ENCODE data around the gene ATP5MC2.
A peak's percentile ranks its signal among the peaks of the same experiment; 100 is the strongest.
"Not testable (repeated sequence)": the region's sequence is repeated elsewhere in the genome, so short reads cannot be mapped to it uniquely, and the experiment has no call there.

Gene ATP5MC2

DNA sequence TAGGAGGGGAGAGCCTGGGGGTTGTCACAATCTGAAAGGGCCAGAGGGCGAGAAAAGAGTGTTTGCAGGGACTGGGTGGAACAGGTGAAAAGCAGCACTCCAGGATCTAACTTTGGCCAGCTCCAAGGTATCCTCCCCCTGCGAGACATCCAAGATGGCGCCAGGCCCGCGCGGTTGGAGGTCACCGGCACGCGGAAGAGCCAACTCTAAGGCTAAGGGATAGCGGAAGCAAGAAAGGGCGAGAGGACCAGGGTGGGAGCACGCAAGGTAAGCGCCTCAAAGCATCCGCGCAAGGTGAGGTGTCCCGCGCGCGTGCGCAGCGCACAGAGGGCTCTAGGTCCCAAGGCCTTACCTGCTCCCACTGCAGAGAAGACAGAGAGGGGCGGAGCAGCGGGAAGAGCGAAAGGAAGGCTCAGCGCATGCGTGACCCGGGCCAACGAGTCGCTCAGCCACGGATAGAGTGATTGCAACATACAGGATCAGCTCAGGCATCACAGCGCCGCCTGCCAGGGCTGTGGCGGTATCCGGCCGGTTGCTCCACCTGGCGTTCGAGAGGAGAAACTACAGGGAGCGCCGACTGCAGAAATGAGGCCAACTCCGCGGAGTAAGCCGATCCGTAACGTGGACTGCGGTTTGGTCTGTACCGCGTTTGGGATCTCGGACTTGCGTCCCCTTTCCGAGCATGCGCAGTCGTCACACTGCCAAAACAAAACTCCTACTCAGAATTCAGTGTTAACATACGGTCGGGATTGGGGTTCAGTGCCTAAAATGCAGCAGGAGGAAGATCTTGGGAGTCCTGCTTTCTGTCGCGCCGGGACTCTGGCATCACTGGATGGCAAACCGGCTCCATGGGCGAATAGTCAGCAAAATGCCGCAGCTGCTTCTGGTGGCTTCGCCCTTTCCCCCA lies at the start of gene ATP5MC2:
Gene ATP5MC2, minus strand, starts transcription at position 383 of the 907 bp plus-strand sequence. CDS start 3,469 bp downstream, outside the sequence.
- peak; percentile 94 for DNase-seq (ENCODE audit: low read depth)

- no peak for DNase-seq (ENCODE audit: low read depth)
These were observed 46.7 kb upstream of the ATP5MC2 start for GRCh38 chr12:53722450-53723041.

- no peak for DNase-seq (ENCODE audit: low read depth)
These were observed 45.1 kb upstream of the ATP5MC2 start for GRCh38 chr12:53720946-53721345.

GRCh38 chr12:53719649-53720048 lies 43.8 kb upstream of the ATP5MC2 start:
- DNase-seq (ENCODE audit: low read depth), result no peak

GRCh38 chr12:53718567-53718966 lies 42.7 kb upstream of the ATP5MC2 start:
- DNase-seq (ENCODE audit: low read depth), result not testable (repeated sequence)

DNA sequence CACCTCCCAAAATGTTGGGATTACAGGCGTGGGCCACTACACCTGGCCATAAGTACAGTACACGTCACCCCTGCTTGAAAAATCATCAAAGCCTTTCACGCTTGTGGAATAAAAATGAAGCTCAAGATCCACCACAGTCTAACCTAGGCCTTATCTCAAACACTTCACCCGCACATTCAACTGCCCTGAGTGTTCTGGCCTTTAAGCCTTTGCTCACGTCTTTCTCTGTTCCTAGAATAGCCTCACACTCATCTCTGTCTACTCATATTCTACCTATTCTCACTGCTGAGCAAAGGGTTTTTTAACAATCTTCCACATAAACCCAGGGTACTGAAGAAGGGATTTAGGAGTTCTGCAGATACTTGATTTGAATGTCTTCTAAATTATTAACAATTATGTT lies 41.4 kb upstream of the ATP5MC2 start:
- no peak for DNase-seq (ENCODE audit: low read depth)

- no peak for DNase-seq (ENCODE audit: low read depth)
These were observed 38.1 kb upstream of the ATP5MC2 start for GRCh38 chr12:53714004-53714403.

- DNase-seq (ENCODE audit: low read depth), result no peak
These were observed 37.6 kb upstream of the ATP5MC2 start for GRCh38 chr12:53713516-53713915.

DNA sequence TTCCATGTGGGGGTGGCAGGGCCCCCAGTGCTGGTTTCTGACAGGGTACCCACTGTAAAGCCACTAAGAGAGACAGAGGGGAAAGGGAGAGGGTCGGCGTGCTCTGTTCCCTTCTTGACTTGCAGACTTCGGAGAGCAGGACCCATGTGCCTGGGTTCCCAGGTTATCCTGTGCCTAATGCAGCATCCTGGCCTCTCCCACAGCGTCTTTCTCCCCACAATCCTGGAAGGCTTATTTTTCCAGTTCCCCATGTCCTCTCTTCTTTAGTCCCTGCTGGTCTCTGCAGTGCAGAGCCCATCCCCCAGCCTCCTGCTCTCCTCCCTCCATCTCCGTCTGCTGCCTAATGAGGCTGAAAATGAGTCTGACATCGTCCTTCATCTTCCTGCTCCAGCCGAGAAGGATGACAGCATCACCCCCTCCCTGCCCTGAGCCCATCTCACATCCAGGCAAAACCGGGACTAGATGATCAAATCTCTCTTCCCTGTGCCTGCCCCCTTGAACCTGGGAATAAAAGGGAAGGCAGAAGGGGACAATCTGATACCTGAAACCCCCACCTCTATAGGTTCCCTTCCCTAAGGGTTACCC lies 36.3 kb upstream of the ATP5MC2 start:
- DNase-seq (ENCODE audit: low read depth), result no peak

- no peak for DNase-seq (ENCODE audit: low read depth)
These were observed 34.2 kb upstream of the ATP5MC2 start for GRCh38 chr12:53710091-53710490.

DNA sequence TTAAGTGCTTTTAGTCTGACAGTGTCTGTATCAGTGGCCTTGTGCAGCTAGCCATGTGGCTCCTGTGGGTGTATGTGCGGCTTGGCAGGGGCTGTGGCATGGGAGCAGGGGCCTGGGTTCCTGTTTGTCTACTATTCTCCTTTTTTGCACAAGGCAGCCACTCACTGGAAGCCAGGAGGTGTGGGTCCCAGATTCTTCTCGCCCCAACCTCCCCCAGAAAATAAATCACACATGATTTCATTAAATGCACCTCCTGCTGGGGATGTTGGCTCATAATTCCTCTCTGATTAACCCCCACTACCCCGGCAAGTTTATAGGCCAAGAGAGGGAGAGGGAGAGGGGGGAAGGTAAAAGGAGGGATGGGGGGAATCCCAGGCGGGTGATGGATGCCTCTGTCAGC lies 33.8 kb upstream of the ATP5MC2 start:
- DNase-seq (ENCODE audit: low read depth), result no peak

DNA sequence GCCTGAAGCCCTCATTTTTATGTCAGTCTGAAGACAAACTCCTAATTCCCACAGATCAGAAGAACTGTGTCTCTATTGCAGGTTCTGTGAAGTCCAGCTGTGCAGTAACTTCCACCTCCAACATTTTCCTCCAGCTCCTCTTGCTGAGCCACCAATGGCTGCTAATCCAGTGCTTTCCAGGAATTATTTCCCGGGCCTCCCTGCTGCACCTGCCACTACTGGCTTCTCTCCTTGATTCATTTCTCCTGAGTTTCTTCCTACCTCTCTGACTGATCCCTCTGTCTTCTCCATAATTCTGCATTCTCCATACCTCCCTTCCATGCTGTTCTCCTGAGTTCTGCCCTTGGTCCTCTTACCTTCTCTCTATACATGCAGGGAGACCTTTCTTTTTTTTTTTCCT lies 30.2 kb upstream of the ATP5MC2 start:
- no peak for DNase-seq (ENCODE audit: low read depth)

DNA sequence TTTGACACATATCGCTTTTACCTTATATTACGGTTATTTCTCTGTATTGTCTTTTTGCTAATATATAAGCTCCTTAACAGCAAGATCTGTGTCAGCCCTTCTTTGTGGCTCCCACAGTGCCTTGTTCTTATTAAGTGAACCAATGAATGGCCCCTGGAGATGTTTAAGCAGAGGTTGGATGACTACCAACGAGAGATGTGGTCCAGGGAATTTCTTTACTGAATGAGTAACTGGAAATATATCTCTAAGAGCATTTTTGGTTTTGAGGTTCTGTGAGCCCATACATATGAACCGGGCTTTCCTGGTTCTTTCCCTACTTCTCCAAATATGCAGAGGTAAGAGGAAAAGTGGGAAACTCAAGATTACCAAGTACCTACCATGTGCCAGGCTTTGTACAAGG lies 27.9 kb upstream of the ATP5MC2 start:
- no peak for DNase-seq (ENCODE audit: low read depth)

GRCh38 chr12:53701518-53702264 lies 25.8 kb upstream of the ATP5MC2 start:
- DNase-seq (ENCODE audit: low read depth), result peak; percentile 27

GRCh38 chr12:53700567-53700966 lies 24.7 kb upstream of the ATP5MC2 start:
- DNase-seq (ENCODE audit: low read depth), result no peak

DNA sequence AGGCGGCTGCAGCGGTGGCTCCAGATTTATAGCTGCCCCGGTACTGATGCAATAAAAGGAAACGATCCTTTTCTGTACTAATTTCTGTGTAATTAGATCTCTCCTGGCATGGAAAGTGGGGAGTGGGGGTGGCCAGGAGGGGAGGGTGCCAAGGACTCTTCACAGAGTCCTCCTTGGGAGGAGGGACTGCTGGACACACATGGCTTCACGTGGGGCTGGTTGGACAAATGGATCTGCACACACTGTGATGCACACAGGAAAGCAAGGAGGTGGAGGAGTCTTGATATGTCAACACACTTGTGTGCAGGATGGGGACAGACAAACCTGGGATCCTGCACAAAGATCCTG lies 23.8 kb upstream of the ATP5MC2 start:
- no peak for DNase-seq (ENCODE audit: low read depth)

DNA sequence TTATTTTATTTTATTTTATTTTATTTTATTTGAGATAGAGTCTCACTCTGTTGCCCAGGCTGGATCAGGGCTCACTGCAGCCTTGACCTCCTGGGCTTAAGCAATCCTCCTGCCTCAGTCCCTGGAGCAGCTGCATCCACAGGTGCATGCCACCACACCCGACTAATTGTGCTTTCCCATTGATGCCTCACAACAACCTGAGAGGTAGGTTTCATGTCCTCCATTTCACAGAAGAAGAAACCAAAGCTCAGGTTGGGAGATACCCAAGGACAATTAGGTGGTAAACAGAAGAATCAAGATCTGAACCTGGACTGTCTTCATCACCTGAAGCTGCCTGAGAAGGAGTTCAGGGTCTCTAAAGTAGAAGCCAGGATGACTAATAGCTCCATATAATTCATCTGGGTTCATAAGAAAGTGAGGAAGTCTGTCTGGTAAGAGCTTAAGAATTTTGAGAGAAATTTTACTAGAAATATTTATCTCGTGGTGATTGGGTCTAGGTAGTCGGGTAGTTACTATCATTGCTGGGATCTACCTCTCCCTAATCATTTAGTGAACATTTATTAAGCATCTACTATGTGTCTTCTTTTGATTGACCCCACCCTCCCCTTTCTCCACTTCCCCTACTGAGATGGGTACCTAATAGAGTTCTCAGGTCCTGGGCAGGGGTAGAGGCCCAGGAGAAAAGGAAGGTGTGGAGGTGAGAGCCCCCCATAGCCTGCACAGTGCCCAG lies 23.2 kb upstream of the ATP5MC2 start:
- DNase-seq (ENCODE audit: low read depth), result no peak

GRCh38 chr12:53696655-53697331 lies 20.9 kb upstream of the ATP5MC2 start:
- DNase-seq (ENCODE audit: low read depth), result no peak

- no peak for DNase-seq (ENCODE audit: low read depth)
These were observed 20.4 kb upstream of the ATP5MC2 start for GRCh38 chr12:53696285-53696654.

DNA sequence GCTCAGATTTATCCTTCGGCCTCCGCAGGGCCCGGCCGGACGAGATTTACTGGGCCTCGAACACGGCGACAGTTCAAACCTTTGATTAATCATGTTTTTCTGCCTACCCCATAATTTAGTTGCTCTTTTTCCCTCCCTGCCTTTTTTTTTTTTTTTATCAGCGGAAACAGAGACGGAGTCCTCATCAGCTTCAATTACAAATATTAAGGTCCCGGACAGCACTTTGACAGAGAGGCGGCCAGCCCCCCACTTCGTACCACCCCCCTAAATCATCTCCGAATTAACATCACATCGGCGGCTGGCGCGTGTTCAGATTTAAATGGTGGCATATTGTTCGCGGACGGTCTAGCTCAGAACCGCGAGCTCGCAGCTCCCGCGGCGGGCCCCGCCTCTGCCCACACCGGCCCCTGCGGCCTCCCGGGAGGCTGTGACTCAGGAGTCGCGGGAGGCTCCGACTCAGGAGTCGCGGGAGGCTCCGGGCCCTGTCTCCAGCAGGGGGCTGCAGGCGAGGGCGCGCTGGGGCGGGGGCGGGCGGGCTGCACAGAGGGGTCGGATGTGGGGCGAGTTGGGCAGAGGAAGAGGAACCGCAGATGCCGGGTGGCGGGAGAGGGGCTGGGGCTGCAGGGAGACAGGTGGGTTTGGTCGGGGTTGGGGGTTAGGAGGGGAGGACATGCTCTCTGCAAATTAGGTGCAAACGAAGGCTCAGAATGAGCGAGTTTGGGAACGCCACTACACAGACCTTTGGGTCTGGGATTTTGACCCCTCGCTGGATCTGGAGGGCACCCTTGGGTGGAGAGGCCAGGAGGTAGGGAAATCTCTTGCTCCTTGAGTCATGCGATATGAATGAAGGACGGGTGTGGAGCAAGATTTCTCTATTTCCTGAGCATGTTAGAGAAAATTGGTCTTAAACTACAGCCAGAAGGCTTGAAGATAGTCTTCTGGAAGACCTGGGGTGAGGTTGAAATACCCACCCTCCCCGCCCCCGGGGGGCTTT lies 19.6 kb upstream of the ATP5MC2 start:
- DNase-seq (ENCODE audit: low read depth), result no peak

Measured in HS-27A (cell line).